Panc1 (cell line): ENCODE data around the gene FBXO10. TPM values are rescaled to one million over a fixed set of nuclear protein-coding genes. Genes with fewer than 3 reads are reported as not detected.

ENCODE experiments used
- ATAC-seq: fragments of 200-7000 bp; cut with Tn5 transposase; 2 replicates; pipeline ENCODE4 v1.9.1; 2020; ENCODE audit warnings: mild to moderate bottlenecking, moderate library complexity
- BruUV-seq: library from RNA; stranded (reverse); fragments of 400-500 nt; replicated peaks from 2 replicates; lab custom pipeline; 2021; lab: Mats Ljungman, UMichigan
- CTCF ChIA-PET: fragments of 300-600 bp; sonication (Branson Sonifier 250); formaldehyde crosslinking; loops from one replicate; lab custom pipeline; 2022; ENCODE audit warnings: antibody characterized with exemption; lab: Charles Lee
- POLR2A ChIA-PET: fragments of 300-600 bp; sonication (Branson Sonifier 250); formaldehyde crosslinking; loops from one replicate; lab custom pipeline; 2022; ENCODE audit warnings: antibody characterized with exemption; lab: Charles Lee
- DNase-seq: peaks from one replicate; pipeline ENCODE4 v3.0.0-alpha.2; 2010; ENCODE audit warnings: low read depth, low spot score
- H3K27ac ChIP-seq: 2 replicates; pipeline ENCODE4 v1.5.1; 2011; ENCODE audit warnings: mild to moderate bottlenecking, low read length, inconsistent platforms
- H3K27me3 ChIP-seq: fragments of 200-500 bp; sonication (Bioruptor generic); 2 replicates; pipeline ENCODE4 v1.6.0; 2014; ENCODE audit warnings: low read length, inconsistent platforms; ENCODE audit not compliant: control insufficient read depth, insufficient read depth
- H3K36me3 ChIP-seq: fragments of 200-500 bp; sonication (Bioruptor generic); 2 replicates; pipeline ENCODE4 v1.5.1; 2014; ENCODE audit warnings: inconsistent platforms, mild to moderate bottlenecking, low read length, moderate library complexity; ENCODE audit not compliant: control insufficient read depth, insufficient read depth
- H3K4me1 ChIP-seq: 2 replicates; pipeline ENCODE4 v1.5.1; 2011; ENCODE audit warnings: inconsistent platforms, mild to moderate bottlenecking, low read length, moderate library complexity; ENCODE audit not compliant: control insufficient read depth, insufficient read depth
- H3K4me3 ChIP-seq, 2 experiments: 2 replicates each; pipeline ENCODE4 v1.5.1; 2011 to 2012; ENCODE audit warnings: low read depth in 2 of 2, low read length in 2 of 2, mild to moderate bottlenecking in 2 of 2, inconsistent platforms in 1 of 2, moderate library complexity in 1 of 2
- H3K9me3 ChIP-seq: fragments of 200-500 bp; sonication (Bioruptor generic); 2 replicates; pipeline ENCODE4 v1.5.1; 2014; ENCODE audit warnings: low read depth, mild to moderate bottlenecking, inconsistent platforms, low read length, moderate library complexity; ENCODE audit not compliant: control insufficient read depth, insufficient read depth
- POLR2AphosphoS5 ChIP-seq: IDR thresholded peaks from 2 replicates; pipeline ENCODE4 v1.6.1; 2012; ENCODE audit warnings: mild to moderate bottlenecking, low read depth, low read length, moderate library complexity
- REST ChIP-seq, 2 experiments: IDR thresholded peaks; 2 replicates each; pipeline ENCODE4 v1.6.1; 2011 to 2012; ENCODE audit warnings: low read depth in 2 of 2, control low read depth in 1 of 2, low read length in 1 of 2, mild to moderate bottlenecking in 1 of 2, moderate library complexity in 1 of 2; ENCODE audit not compliant: insufficient read depth in 1 of 2
- SIN3A ChIP-seq: IDR thresholded peaks from 2 replicates; pipeline ENCODE4 v1.6.1; 2012; ENCODE audit warnings: low read depth, mild to moderate bottlenecking, low read length, moderate library complexity, borderline replicate concordance; ENCODE audit not compliant: insufficient read depth
- TCF7L2 ChIP-seq: IDR thresholded peaks from 2 replicates; pipeline ENCODE4 v1.6.1; 2011; ENCODE audit warnings: mild to moderate bottlenecking, low read depth, low read length, inconsistent platforms
- in situ Hi-C: cut with HindIII; loops from 2 replicates; pipeline ENCODE4 v1.10.0; 2016; ENCODE audit warnings: low sequenced_read_pairs, low pct_unique_long_range_greater_than_20kb
- intact Hi-C: fragments of 100-400 bp; cut with micrococcal nuclease; formaldehyde crosslinking; loops from one replicate; pipeline ENCODE4 v1.10.0; 2022; ENCODE audit not compliant: unreplicated experiment
- total RNA-seq: library from RNA; stranded (reverse); gene quantifications from one replicate; pipeline ENCODE4 v1.2.1, GENCODE V29; 2021; ENCODE audit not compliant: unreplicated experiment
- TF ChIP-seq, protein P1 (sequence below): fragments of 450-650 bp; IDR thresholded peaks from 2 replicates; pipeline ENCODE4 v1.5.1; 2017; ENCODE audit warnings: mild to moderate bottlenecking

The FBXO10 gene
- total RNA-seq, 1 experiment from 2014 or later: 39.8 TPM

- Histone ChIP-seq H3K36me3 (no peaks in the 10 kb centered on the region), H3K27ac (no peak overlapping the region), H3K9me3 (no peaks in the 10 kb centered on the region), H3K4me1 (peaks cover 18% of the 10 kb centered on the region), H3K4me3 (no peak overlapping the region), H3K27me3 (no peaks in the 10 kb centered on the region)
- no TSS peak for BruUV-seq
- ChIA-PET CTCF (interaction anchor here (0.6 kb wide), 1 partner anchor 494 kb away, joined by 6 read pairs; no protein-coding TSS in a partner anchor), POLR2A (no interaction called here)
- TF ChIP-seq SIN3A (no peak), TCF7L2 (no peak), POLR2AphosphoS5 (no peak), REST (IDR thresholded peaks at IDR 0.05; ENCODE audit: insufficient read depth in 1 of 2, low read depth in 2 of 2, low read length in 1 of 2) (no peak)
- TF ChIP-seq, protein P1, sequence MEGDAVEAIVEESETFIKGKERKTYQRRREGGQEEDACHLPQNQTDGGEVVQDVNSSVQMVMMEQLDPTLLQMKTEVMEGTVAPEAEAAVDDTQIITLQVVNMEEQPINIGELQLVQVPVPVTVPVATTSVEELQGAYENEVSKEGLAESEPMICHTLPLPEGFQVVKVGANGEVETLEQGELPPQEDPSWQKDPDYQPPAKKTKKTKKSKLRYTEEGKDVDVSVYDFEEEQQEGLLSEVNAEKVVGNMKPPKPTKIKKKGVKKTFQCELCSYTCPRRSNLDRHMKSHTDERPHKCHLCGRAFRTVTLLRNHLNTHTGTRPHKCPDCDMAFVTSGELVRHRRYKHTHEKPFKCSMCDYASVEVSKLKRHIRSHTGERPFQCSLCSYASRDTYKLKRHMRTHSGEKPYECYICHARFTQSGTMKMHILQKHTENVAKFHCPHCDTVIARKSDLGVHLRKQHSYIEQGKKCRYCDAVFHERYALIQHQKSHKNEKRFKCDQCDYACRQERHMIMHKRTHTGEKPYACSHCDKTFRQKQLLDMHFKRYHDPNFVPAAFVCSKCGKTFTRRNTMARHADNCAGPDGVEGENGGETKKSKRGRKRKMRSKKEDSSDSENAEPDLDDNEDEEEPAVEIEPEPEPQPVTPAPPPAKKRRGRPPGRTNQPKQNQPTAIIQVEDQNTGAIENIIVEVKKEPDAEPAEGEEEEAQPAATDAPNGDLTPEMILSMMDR: no peak
- intact Hi-C loops (no loop called here), in situ Hi-C loops (no loop called here)
- no peak for DNase-seq
- ATAC-seq: no peak
Observed at GRCh38 chr9:37571282-37571681, 4.9 kb downstream of the FBXO10 start.

GRCh38 chr9:37566716-37567115 is 9.5 kb downstream of the FBXO10 start:
- no peak for DNase-seq
- POLR2A ChIA-PET: interaction anchor here (0.6 kb wide), 1 partner anchor 19 kb away, joined by 11 read pairs; no protein-coding TSS in a partner anchor
- Histone ChIP-seq H3K27ac (no peak overlapping the region), H3K4me3 (no peak overlapping the region), H3K36me3 (no peaks in the 10 kb centered on the region), H3K27me3 (no peaks in the 10 kb centered on the region), H3K4me1 (no peaks in the 10 kb centered on the region), H3K9me3 (no peaks in the 10 kb centered on the region; the same call in 1 of the 2 replicates)
- in situ Hi-C loops: no loop called here
- no peak for ATAC-seq
- TSS peak; percentile 11 for BruUV-seq
- TF ChIP-seq POLR2AphosphoS5 (no peak), REST (IDR thresholded peaks at IDR 0.05; ENCODE audit: insufficient read depth in 1 of 2, low read depth in 2 of 2, low read length in 1 of 2) (no peak), TCF7L2 (no peak), SIN3A (no peak)
- TF ChIP-seq, protein P1: no peak
- intact Hi-C loops: no loop called here
- CTCF ChIA-PET: no interaction called here
